T-helper 2 cell (primary cell): ENCODE measurements around the gene NOL9.
"Not testable (repeated sequence)": the region's sequence is repeated elsewhere in the genome, so short reads cannot be mapped to it uniquely, and the experiment has no call there.

ENCODE experiments used
- DNase-seq, 5 experiments: peaks; one replicate each; pipeline versions ENCODE4 v3.0.0 to v3.0.0-alpha.2; 2012 to 2022

The NOL9 gene

GRCh38 chr1:6572653-6573383 lies 18.5 kb upstream of the NOL9 start:
- no peak for DNase-seq

GRCh38 chr1:6570987-6571386 lies 16.7 kb upstream of the NOL9 start:
- no peak for DNase-seq

- no peak for DNase-seq
These were observed 15.8 kb upstream of the NOL9 start for GRCh38 chr1:6570100-6570499.

GRCh38 chr1:6569033-6569432 lies 14.7 kb upstream of the NOL9 start:
- no peak for DNase-seq

GRCh38 chr1:6560267-6560666 lies 6.0 kb upstream of the NOL9 start:
- peak in 1 of 5 experiments; percentile 18 for DNase-seq

- not testable (repeated sequence) for DNase-seq
These were observed 4.8 kb upstream of the NOL9 start for GRCh38 chr1:6559161-6559560.

GRCh38 chr1:6557597-6557996 lies 3.3 kb upstream of the NOL9 start:
- DNase-seq = no peak

GRCh38 chr1:6554907-6555778 lies 830 bp upstream of the NOL9 start, which contains the start of gene TAS1R1:
Gene TAS1R1 (plus strand): TSS chr1:6555307. CDS start chr1:6555374, 67 bp downstream.
- DNase-seq = no peak

- no peak for DNase-seq
These were observed 7.0 kb downstream of the NOL9 start for GRCh38 chr1:6547301-6547700.

GRCh38 chr1:6546326-6546725 lies 8.0 kb downstream of the NOL9 start:
- DNase-seq = no peak

- peak in 1 of 5 experiments; percentile 59 for DNase-seq
These were observed 8.8 kb downstream of the NOL9 start for GRCh38 chr1:6545276-6546112.

GRCh38 chr1:6544831-6545230 lies 9.5 kb downstream of the NOL9 start:
- DNase-seq = no peak

GRCh38 chr1:6538956-6539355 lies 15.4 kb downstream of the NOL9 start:
- DNase-seq = no peak

GRCh38 chr1:6536291-6536690 lies 18.0 kb downstream of the NOL9 start:
- DNase-seq = no peak

GRCh38 chr1:6535214-6535613 lies 19.1 kb downstream of the NOL9 start:
- no peak for DNase-seq

GRCh38 chr1:6534248-6534822 lies 20.0 kb downstream of the NOL9 start:
- DNase-seq = no peak

GRCh38 chr1:6531996-6532395 lies 22.3 kb downstream of the NOL9 start:
- no peak for DNase-seq

GRCh38 chr1:6530504-6531160 lies 23.7 kb downstream of the NOL9 start:
- no peak for DNase-seq

- no peak for DNase-seq
These were observed 25.8 kb downstream of the NOL9 start for GRCh38 chr1:6528492-6528891.

- DNase-seq = no peak
These were observed 28.0 kb downstream of the NOL9 start for GRCh38 chr1:6526316-6526715.

- no peak for DNase-seq
These were observed 30.7 kb downstream of the NOL9 start for GRCh38 chr1:6523566-6523965.

- no peak for DNase-seq
These were observed 32.8 kb downstream of the NOL9 start for GRCh38 chr1:6521536-6521935.
